GM21528 (cell line): Measurements from ENCODE around the gene CERS6.

Source experiments
- ATAC-seq: cut with Tn5 transposase; IDR thresholded peaks from one replicate; pipeline ENCODE4 v1.9.1; 2021; ENCODE audit warnings: mild to moderate bottlenecking, moderate library complexity; ENCODE audit not compliant: unreplicated experiment, low FRiP score

The CERS6 gene

DNA sequence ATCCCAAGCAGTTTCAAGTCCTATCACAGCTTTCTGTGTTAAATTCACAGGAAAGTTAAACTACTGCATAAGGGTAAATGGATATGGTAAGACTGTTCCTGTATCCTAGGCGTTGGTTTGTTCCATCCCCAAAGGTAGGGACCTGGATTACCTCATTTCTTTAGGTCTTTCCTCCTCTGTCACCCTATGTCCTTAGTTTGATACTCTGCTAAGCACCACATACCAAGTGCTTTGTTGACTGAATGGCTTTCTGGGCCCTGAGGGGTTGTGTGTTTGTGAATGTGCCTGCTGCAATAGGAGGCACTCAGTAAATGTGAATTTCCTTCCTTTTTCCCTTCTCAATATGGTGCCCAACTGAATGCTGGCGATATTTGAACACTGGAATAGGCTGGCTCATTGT lies 354.2 kb downstream of the CERS6 start:
- ATAC-seq = no peak

DNA sequence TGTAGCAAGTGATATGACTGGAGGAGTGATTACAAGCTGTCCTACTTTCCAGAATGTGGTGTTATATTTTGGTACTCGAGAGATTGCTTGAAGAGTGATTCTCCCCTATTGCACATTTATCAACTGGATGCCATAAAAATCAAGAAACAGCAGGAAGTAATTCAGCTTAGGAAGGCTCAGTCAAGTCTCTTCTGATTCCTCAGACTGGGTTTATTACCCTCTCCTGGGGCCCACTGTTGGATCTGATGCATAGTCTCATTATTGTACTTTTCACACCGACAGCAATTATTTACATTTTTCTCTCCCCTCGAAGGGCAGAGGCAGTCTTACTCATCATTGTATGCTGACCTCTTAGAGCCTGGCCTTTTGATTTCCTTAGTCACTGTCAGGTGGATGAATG lies 355.6 kb downstream of the CERS6 start:
- no peak for ATAC-seq

GRCh38 chr2:168814046-168814445 lies 358.0 kb downstream of the CERS6 start:
- ATAC-seq = no peak

DNA sequence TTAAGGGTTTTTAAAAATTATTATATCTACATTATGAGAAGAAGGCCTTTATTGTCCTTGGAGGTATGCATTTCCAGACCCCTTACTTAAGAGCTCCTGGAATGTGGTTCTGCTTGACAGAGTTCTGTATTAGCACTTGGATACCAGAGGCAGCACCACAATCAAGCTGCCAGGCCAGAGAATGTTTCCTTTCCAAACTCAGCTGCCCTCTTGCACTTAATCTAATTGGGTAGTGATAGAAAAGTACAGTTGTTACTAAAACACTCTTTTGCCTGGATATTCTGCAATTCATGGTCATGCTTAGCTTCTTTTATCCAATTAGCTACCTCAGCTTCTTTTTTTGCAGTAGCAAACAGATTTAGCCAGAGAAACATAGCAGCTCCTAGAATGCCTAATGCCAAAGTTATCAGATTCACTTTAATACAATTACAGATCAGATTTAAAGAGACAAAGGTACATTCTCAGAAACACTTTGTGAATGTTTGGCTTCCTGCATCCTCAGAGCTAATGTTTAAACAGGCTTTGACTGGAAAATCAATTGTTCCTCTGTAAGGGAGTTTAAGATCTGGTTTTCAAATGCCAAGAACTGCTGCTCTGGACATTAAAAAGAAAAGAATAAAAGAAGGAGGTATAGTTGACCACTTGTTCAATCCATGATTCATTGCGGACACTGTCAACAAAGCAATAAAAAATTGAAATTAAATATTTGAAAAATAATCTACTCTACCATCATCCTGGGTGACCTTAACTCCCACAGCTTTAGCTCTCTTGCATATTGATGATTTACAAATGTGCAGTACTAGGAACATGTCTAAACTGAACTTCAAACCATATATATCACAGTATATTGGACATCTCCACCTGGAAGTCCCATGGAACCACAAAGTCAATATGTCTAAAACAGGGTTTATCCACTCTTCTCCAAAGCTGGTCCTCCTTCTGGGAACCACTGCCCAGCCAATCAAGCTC lies 359.2 kb downstream of the CERS6 start:
- ATAC-seq = no peak

GRCh38 chr2:168816369-168816768 lies 360.3 kb downstream of the CERS6 start:
- no peak for ATAC-seq

- no peak for ATAC-seq
Observed at GRCh38 chr2:168819050-168819715, 363.1 kb downstream of the CERS6 start.

DNA sequence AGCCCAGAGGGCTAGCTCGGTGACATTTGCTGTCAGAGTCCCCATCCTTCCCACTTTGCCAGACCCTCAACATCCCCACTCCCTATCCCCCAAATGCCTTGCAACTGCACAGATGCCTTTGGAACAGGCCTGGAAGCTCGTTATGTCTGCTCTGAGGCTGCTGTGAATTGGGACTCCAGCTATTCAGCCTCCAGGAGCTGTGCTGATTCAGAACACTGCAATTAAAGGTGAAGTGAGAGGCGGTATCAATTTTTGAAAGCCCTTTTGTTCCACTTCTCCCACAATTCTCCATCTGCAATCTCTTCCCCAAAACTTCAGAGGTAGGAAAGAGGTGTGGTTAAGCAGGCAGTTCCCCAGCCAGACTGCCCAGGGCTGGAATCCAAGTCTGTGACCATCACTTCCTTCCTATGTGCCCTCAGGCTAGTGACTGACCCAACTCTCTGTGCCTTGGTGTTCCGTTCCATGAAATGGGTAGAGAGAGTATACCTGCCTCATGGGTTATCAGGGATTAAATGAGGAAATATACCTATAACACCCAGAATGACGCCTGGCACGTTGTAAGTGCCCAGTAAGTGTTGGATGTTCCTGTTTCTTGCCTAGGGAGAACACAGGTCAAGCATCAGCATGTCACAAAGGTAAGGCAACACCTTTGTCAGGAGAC lies 363.9 kb downstream of the CERS6 start:
- no peak for ATAC-seq

GRCh38 chr2:168821577-168821976 lies 365.5 kb downstream of the CERS6 start:
- no peak for ATAC-seq

GRCh38 chr2:168821992-168822391 lies 365.9 kb downstream of the CERS6 start:
- no peak for ATAC-seq
